Liver (tissue), 9 donors: ENCODE data around the gene CTAGE9. TPM values are rescaled to one million over a fixed set of nuclear protein-coding genes. Genes with fewer than 3 reads are reported as not detected.

Experiments
- DNase-seq: peaks from one replicate; pipeline ENCODE4 v3.0.0-alpha.2; 2017; ENCODE audit warnings: low spot score
- H3K27ac ChIP-seq, 2 donors: one replicate each; pipeline ENCODE4 v1.7.0; 2013; ENCODE audit warnings: inconsistent platforms in 2 of 2, low read length in 2 of 2, control low read depth in 1 of 2, low read depth in 1 of 2, mild to moderate bottlenecking in 1 of 2
- H3K27me3 ChIP-seq, 4 donors: one replicate each; pipeline versions ENCODE4 v1.6.1 to v1.7.0; 2013; ENCODE audit warnings: low read length in 3 of 4, inconsistent platforms in 1 of 4, mild to moderate bottlenecking in 1 of 4, moderate library complexity in 1 of 4; ENCODE audit not compliant: control insufficient read depth in 4 of 4, insufficient read depth in 4 of 4
- H3K36me3 ChIP-seq, 4 donors: one replicate each; pipeline versions ENCODE4 v1.6.1 to v1.7.0; 2013; ENCODE audit warnings: low read length in 3 of 4, mild to moderate bottlenecking in 3 of 4, low read depth in 1 of 4, moderate library complexity in 1 of 4; ENCODE audit not compliant: control insufficient read depth in 4 of 4, insufficient read depth in 3 of 4
- H3K4me1 ChIP-seq, 4 donors: one replicate each; pipeline versions ENCODE4 v1.6.1 to v1.7.0; 2013; ENCODE audit warnings: low read length in 3 of 4, mild to moderate bottlenecking in 3 of 4, moderate library complexity in 1 of 4; ENCODE audit not compliant: control insufficient read depth in 4 of 4, insufficient read depth in 4 of 4
- H3K4me3 ChIP-seq, 3 donors: one replicate each; pipeline versions ENCODE4 v1.6.1 to v1.7.0; 2013; ENCODE audit warnings: low read length in 3 of 3, control low read depth in 1 of 3, low read depth in 1 of 3, mild to moderate bottlenecking in 1 of 3
- H3K9ac ChIP-seq, 2 donors: one replicate each; pipeline ENCODE4 v1.7.0; 2013; ENCODE audit warnings: low read length in 2 of 2, mild to moderate bottlenecking in 2 of 2, moderate library complexity in 2 of 2, control low read depth in 1 of 2, low read depth in 1 of 2
- H3K9me3 ChIP-seq, 4 donors: one replicate each; pipeline versions ENCODE4 v1.6.1 to v1.7.0; 2013; ENCODE audit warnings: low read length in 3 of 4; ENCODE audit not compliant: control insufficient read depth in 4 of 4
- ATF3 ChIP-seq: IDR thresholded peaks from 2 replicates; pipeline ENCODE4 v1.6.1; 2016; ENCODE audit warnings: antibody characterized with exemption
- CTCF ChIP-seq: fragments of 150-350 bp; IDR thresholded peaks from 2 replicates; pipeline ENCODE4 v1.5.1; 2017; ENCODE audit warnings: improper control_type of control experiment, low read depth, low read length; ENCODE audit not compliant: missing input control
- EGR1 ChIP-seq, 2 donors: IDR thresholded peaks; 2 replicates each; pipeline ENCODE4 v1.6.1; 2016 to 2018; ENCODE audit warnings: antibody characterized with exemption in 2 of 2, low read depth in 2 of 2
- FOXA1 ChIP-seq: IDR thresholded peaks from 2 replicates; pipeline ENCODE4 v1.6.1; 2016; ENCODE audit warnings: antibody characterized with exemption
- FOXA2 ChIP-seq: IDR thresholded peaks from 2 replicates; pipeline ENCODE4 v1.6.1; 2016; ENCODE audit warnings: antibody characterized with exemption
- GABPA ChIP-seq, 2 donors: IDR thresholded peaks in 1 of 2; conservative IDR thresholded peaks in 1 of 2; 2 replicates each; pipeline ENCODE4 v1.6.1; 2016; ENCODE audit warnings: antibody characterized with exemption in 2 of 2, mild to moderate bottlenecking in 1 of 2, moderate library complexity in 1 of 2
- HNF4A ChIP-seq, 2 donors: conservative IDR thresholded peaks; 2 replicates each; pipeline ENCODE4 v1.6.1; 2016; ENCODE audit warnings: antibody characterized with exemption in 2 of 2, mild to moderate bottlenecking in 2 of 2
- HNF4G ChIP-seq: IDR thresholded peaks from 2 replicates; pipeline ENCODE4 v1.6.1; 2016; ENCODE audit warnings: antibody characterized with exemption
- JUND ChIP-seq, 2 donors: IDR thresholded peaks; 2 replicates each; pipeline ENCODE4 v1.6.1; 2016; ENCODE audit warnings: antibody characterized with exemption in 2 of 2
- MAX ChIP-seq: IDR thresholded peaks from 2 replicates; pipeline ENCODE4 v1.6.1; 2016; ENCODE audit warnings: antibody characterized with exemption
- NR2F2 ChIP-seq: IDR thresholded peaks from 2 replicates; pipeline ENCODE4 v1.6.1; 2016; ENCODE audit warnings: antibody characterized with exemption
- RAD21 ChIP-seq, 2 donors: IDR thresholded peaks; 2 replicates each; pipeline ENCODE4 v1.6.1; 2016; ENCODE audit warnings: antibody characterized with exemption in 2 of 2, mild to moderate bottlenecking in 2 of 2
- REST ChIP-seq: IDR thresholded peaks from 2 replicates; pipeline ENCODE4 v1.6.1; 2016; ENCODE audit warnings: antibody characterized with exemption, mild to moderate bottlenecking
- RXRA ChIP-seq, 2 donors: IDR thresholded peaks; 2 replicates each; pipeline ENCODE4 v1.6.1; 2017 to 2018; ENCODE audit warnings: antibody characterized with exemption in 2 of 2, mild to moderate bottlenecking in 1 of 2
- SP1 ChIP-seq: IDR thresholded peaks from 2 replicates; pipeline ENCODE4 v1.6.1; 2018; ENCODE audit warnings: antibody characterized with exemption, mild to moderate bottlenecking
- TAF1 ChIP-seq: conservative IDR thresholded peaks from 2 replicates; pipeline ENCODE4 v1.6.1; 2016; ENCODE audit warnings: antibody characterized with exemption, mild to moderate bottlenecking
- YY1 ChIP-seq: IDR thresholded peaks from 2 replicates; pipeline ENCODE4 v1.6.1; 2016; ENCODE audit warnings: antibody characterized with exemption, mild to moderate bottlenecking
- ZBTB33 ChIP-seq: IDR thresholded peaks from 2 replicates; pipeline ENCODE4 v1.6.1; 2016; ENCODE audit warnings: antibody characterized with exemption
- WGBS: extraction: QIAGEN DNeasy Blood & Tissue Kit; methylation state at CpG from one replicate; pipeline ENCODE4 v1.1.7; 2013; 5-methylcytosine and 5-hydroxymethylcytosine counted together
- polyA plus RNA-seq, 2 donors: library from polyadenylated mRNA; stranded (reverse) in 1 of 2; unstranded in 1 of 2; fragments of 200-250 nt in 1 of 2; fragments of >200 nt in 1 of 2; fragmentation: Nextera tagmentation in 1 of 2; extraction: Ambion mirVana in 1 of 2; gene quantifications; one replicate each; pipeline versions ENCODE4 v1.2.1 to v1.2.3, GENCODE V29; 2013 to 2015
- total RNA-seq, 2 donors: library from RNA; depleted of rRNA; stranded (reverse); fragments of >200 nt; gene quantifications; one replicate each; pipeline ENCODE4 v1.2.3, GENCODE V29; 2014
- donor health status: healthy.
- donor health status: healthy.
- donor health status: healthy.
- donor health status: healthy.
- donor health status: healthy.

The CTAGE9 gene
- total and polyA plus RNA-seq, 4 donors, result not detected

- Histone ChIP-seq H3K27ac (no peak overlapping the region), H3K9me3 (no peaks in the 10 kb centered on the region), H3K27me3 (no peaks in the 10 kb centered on the region), H3K4me3 (no peak overlapping the region), H3K36me3 (peaks cover 0 to under 1% (median 0%) of the 10 kb centered on the region in 4 donors), H3K4me1 (no peaks in the 10 kb centered on the region), H3K9ac (no peak overlapping the region)
- TF ChIP-seq REST, result no peak
- no peak for TF ChIP-seq FOXA1
- TF ChIP-seq ATF3, result no peak
- TF ChIP-seq TAF1, result no peak
- TF ChIP-seq RXRA (IDR thresholded peaks at IDR 0.05), result no peak
- no peak for TF ChIP-seq SP1
- no peak for TF ChIP-seq HNF4A (conservative IDR thresholded peaks at IDR 0.05)
- TF ChIP-seq YY1, result no peak
- no peak for TF ChIP-seq FOXA2
- no peak for TF ChIP-seq ZBTB33
- no peak for TF ChIP-seq RAD21 (IDR thresholded peaks at IDR 0.05)
- no peak for TF ChIP-seq HNF4G
- no peak for TF ChIP-seq CTCF
- no peak for TF ChIP-seq NR2F2
- TF ChIP-seq JUND (IDR thresholded peaks at IDR 0.05), result no peak
- no peak for TF ChIP-seq EGR1 (IDR thresholded peaks at IDR 0.05; ENCODE audit: low read depth in 2 of 2)
- TF ChIP-seq GABPA (IDR thresholded peaks at IDR 0.05 in 1 of 2, conservative IDR thresholded peaks at IDR 0.05 in 1 of 2), result no peak
- TF ChIP-seq MAX, result no peak
- no peak for DNase-seq
- 68% methylated on average over 2 of the region's 2 CpGs for WGBS
Measured at GRCh38 chr6:131721161-131721560, 10.3 kb upstream of the CTAGE9 start.
